ENCODE data around the gene DNM1.

Gene DNM1

DNA sequence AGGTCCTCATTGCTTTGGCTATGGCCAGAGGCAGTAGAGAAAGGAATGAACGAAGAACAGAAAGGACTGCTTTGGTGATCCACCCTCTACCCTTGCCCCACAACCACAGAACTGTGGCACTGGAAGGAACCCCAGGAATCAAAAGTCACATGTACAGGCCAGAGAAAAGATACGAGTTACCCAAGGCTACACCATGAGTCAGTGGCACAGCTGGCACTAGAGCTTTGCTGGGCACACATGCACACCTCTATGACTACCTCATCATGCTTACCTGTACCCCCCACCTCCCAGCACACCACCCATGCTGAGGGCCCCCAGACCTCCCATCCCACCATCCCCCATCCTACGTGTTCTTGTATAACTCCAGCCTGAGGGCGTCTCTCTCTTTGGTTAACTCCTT is 59.5 kb downstream of the DNM1 start:
- H4K20me1 ChIP-seq (ENCODE audit: insufficient read depth, low read length), result no peaks in the 10 kb centered on the region
- H2AFZ ChIP-seq (ENCODE audit: low read length), result no peak overlapping the region
- no peaks in the 10 kb centered on the region for H3K9me3 ChIP-seq (ENCODE audit: low read length)
- no peak overlapping the region for H3K9ac ChIP-seq (ENCODE audit: low read length)
- H3K4me1 ChIP-seq (ENCODE audit: insufficient read depth, low read length, severe bottlenecking), result no peaks in the 10 kb centered on the region
- H3K79me2 ChIP-seq (ENCODE audit: insufficient read depth, low read length), result no peaks in the 10 kb centered on the region
- no peaks in the 10 kb centered on the region for H3K27me3 ChIP-seq (ENCODE audit: insufficient read depth, low read length)
- no peaks in the 10 kb centered on the region for H3F3A ChIP-seq (ENCODE audit: insufficient read depth, low read length)
- H3K4me3 ChIP-seq (ENCODE audit: low read depth, low read length, poor library complexity, severe bottlenecking), result no peak overlapping the region
- no peak overlapping the region for H3K27ac ChIP-seq (ENCODE audit: low read depth, low read length, poor library complexity, severe bottlenecking)
- no peak overlapping the region for H3K4me2 ChIP-seq (ENCODE audit: low read length)
- peaks cover 42% of the 10 kb centered on the region; the same call in 1 of the 2 replicates for H3K36me3 ChIP-seq (ENCODE audit: insufficient read depth, low read length)
- no peaks in the 10 kb centered on the region for H3K9me2 ChIP-seq (ENCODE audit: low read depth, low read length)
- TF ChIP-seq, protein P1, sequence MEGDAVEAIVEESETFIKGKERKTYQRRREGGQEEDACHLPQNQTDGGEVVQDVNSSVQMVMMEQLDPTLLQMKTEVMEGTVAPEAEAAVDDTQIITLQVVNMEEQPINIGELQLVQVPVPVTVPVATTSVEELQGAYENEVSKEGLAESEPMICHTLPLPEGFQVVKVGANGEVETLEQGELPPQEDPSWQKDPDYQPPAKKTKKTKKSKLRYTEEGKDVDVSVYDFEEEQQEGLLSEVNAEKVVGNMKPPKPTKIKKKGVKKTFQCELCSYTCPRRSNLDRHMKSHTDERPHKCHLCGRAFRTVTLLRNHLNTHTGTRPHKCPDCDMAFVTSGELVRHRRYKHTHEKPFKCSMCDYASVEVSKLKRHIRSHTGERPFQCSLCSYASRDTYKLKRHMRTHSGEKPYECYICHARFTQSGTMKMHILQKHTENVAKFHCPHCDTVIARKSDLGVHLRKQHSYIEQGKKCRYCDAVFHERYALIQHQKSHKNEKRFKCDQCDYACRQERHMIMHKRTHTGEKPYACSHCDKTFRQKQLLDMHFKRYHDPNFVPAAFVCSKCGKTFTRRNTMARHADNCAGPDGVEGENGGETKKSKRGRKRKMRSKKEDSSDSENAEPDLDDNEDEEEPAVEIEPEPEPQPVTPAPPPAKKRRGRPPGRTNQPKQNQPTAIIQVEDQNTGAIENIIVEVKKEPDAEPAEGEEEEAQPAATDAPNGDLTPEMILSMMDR (IDR thresholded peaks at IDR 0.05; ENCODE audit: low read length), result no peak
- TF ChIP-seq EZH2 (IDR thresholded peaks at IDR 0.05; ENCODE audit: borderline replicate concordance, low read length), result no peak

DNA sequence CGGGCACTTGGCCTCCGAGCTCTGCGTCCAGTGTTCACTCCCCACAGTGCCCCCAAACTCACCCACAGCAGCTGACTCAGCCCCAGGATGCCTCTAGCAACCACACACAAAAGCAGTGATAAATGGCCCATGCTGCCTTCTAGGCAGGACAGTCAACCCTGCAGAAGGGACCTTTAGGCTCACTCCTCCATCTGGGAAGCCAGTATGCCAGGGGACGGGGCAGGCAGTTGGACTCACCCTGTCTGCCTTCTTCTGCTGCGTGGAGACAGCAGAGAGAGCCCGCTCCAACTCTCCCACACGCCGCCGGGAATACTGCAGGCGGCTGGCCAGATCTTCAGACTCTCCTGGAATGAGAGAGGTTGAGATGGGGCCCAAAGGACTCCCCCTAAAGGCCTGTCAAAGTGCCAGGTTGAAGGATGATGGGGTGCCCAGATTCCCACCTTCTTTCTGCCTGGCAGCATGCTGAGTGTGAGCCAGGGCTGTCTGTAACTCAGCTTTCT is 62.2 kb downstream of the DNM1 start:
- no peak overlapping the region for H3K9ac ChIP-seq (ENCODE audit: low read length)
- no peaks in the 10 kb centered on the region for H3K79me2 ChIP-seq (ENCODE audit: insufficient read depth, low read length)
- H2AFZ ChIP-seq (ENCODE audit: low read length), result no peak overlapping the region
- no peaks in the 10 kb centered on the region for H4K20me1 ChIP-seq (ENCODE audit: insufficient read depth, low read length)
- H3K4me3 ChIP-seq (ENCODE audit: low read depth, low read length, poor library complexity, severe bottlenecking), result no peak overlapping the region
- no peaks in the 10 kb centered on the region for H3K27me3 ChIP-seq (ENCODE audit: insufficient read depth, low read length)
- H3K4me2 ChIP-seq (ENCODE audit: low read length), result no peak overlapping the region
- H3K36me3 ChIP-seq (ENCODE audit: insufficient read depth, low read length), result peaks cover 27% of the 10 kb centered on the region; the same call in 1 of the 2 replicates
- no peaks in the 10 kb centered on the region for H3F3A ChIP-seq (ENCODE audit: insufficient read depth, low read length)
- H3K9me3 ChIP-seq (ENCODE audit: low read length), result no peaks in the 10 kb centered on the region
- no peak for TF ChIP-seq EZH2 (IDR thresholded peaks at IDR 0.05; ENCODE audit: borderline replicate concordance, low read length)
- no peaks in the 10 kb centered on the region for H3K9me2 ChIP-seq (ENCODE audit: low read depth, low read length)
- H3K27ac ChIP-seq (ENCODE audit: low read depth, low read length, poor library complexity, severe bottlenecking), result no peak overlapping the region
- H3K4me1 ChIP-seq (ENCODE audit: insufficient read depth, low read length, severe bottlenecking), result no peaks in the 10 kb centered on the region

DNA sequence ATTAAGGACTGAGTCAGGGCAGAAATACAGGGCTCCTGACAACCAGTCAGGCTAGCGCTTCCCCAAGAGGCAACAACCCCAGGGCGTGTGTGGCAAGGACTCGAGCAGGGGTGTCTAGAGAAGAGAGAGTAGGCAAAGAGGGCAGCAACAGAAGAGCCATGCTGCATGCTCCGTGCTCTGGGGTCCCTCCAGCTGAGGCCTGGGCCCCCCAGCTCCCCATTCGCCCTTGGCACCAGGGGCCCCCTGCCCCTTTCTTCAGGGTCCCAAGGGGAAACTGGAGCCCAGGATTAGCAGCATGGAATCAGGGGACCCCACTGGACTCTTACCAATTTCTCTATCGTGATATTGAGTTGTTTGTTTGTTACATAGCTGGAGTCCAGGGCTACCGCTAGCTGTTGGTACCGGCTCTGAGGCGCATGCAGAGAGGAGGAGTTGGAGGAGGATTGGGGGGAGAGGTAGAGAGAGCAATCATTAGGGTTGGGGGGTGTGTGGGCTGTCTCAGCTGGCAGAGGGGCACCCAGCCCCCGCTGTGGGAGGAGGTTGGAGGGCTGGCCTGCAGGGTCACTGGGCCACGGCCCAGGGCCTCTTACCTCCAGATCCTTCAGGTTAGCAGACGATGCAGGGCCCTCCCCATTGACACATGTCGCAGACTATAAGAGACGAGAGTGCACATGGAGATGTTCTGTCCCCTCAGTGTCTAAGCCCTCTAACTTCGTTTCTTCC is 63.9 kb downstream of the DNM1 start:
- Histone ChIP-seq H4K20me1 (ENCODE audit: insufficient read depth, low read length) (no peaks in the 10 kb centered on the region), H3K9me2 (ENCODE audit: low read depth, low read length) (no peaks in the 10 kb centered on the region), H3K9me3 (ENCODE audit: low read length) (no peaks in the 10 kb centered on the region), H2AFZ (ENCODE audit: low read length) (no peak overlapping the region), H3K4me2 (ENCODE audit: low read length) (no peak overlapping the region), H3K4me1 (ENCODE audit: insufficient read depth, low read length, severe bottlenecking) (no peaks in the 10 kb centered on the region), H3K79me2 (ENCODE audit: insufficient read depth, low read length) (no peaks in the 10 kb centered on the region), H3F3A (ENCODE audit: insufficient read depth, low read length) (no peaks in the 10 kb centered on the region), H3K27ac (ENCODE audit: low read depth, low read length, poor library complexity, severe bottlenecking) (no peak overlapping the region), H3K36me3 (ENCODE audit: insufficient read depth, low read length) (peaks cover 32% of the 10 kb centered on the region; the same call in 1 of the 2 replicates), H3K27me3 (ENCODE audit: insufficient read depth, low read length) (no peaks in the 10 kb centered on the region), H3K4me3 (ENCODE audit: low read depth, low read length, poor library complexity, severe bottlenecking) (no peak overlapping the region), H3K9ac (ENCODE audit: low read length) (no peak overlapping the region)
- TF ChIP-seq, protein P1 (IDR thresholded peaks at IDR 0.05; ENCODE audit: low read length), result no peak

DNA sequence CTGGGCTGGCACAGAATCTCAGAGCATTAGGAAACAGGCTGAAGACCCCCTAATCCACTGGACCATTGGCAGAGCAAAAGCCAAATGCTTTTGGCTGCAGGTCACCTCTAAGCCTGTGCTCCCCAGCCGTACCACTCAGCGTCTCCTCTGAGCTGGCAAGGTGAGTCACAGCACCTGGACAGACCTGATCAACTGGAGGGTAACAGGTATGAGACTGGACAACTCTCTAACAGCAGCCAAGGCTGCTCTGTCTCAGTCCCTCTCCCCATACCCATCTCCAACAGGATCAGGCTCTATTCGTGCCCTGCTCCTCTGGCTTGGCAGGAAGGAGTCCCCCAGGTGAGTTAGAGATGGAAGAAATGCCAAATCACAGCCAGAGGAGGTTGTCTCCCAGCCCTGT is 67.9 kb downstream of the DNM1 start:
- H3K4me2 ChIP-seq (ENCODE audit: low read length), result no peak overlapping the region
- peaks cover 23% of the 10 kb centered on the region; the same call in 1 of the 2 replicates for H3K36me3 ChIP-seq (ENCODE audit: insufficient read depth, low read length)

More for the DNA sequence above, 67.9 kb downstream of the DNM1 start:
- no peaks in the 10 kb centered on the region for H3F3A ChIP-seq (ENCODE audit: insufficient read depth, low read length)
- no peak overlapping the region for H3K4me3 ChIP-seq (ENCODE audit: low read depth, low read length, poor library complexity, severe bottlenecking)
- no peaks in the 10 kb centered on the region for H3K9me3 ChIP-seq (ENCODE audit: low read length)
- no peak overlapping the region for H3K27ac ChIP-seq (ENCODE audit: low read depth, low read length, poor library complexity, severe bottlenecking)
- TF ChIP-seq, protein P1 (IDR thresholded peaks at IDR 0.05; ENCODE audit: low read length), result no peak
- TF ChIP-seq EZH2 (IDR thresholded peaks at IDR 0.05; ENCODE audit: borderline replicate concordance, low read length), result no peak
- no peaks in the 10 kb centered on the region for H3K9me2 ChIP-seq (ENCODE audit: low read depth, low read length)
- H3K79me2 ChIP-seq (ENCODE audit: insufficient read depth, low read length), result no peaks in the 10 kb centered on the region
- H3K9ac ChIP-seq (ENCODE audit: low read length), result no peak overlapping the region
- no peak overlapping the region for H2AFZ ChIP-seq (ENCODE audit: low read length)
- no peaks in the 10 kb centered on the region for H3K27me3 ChIP-seq (ENCODE audit: insufficient read depth, low read length)
- H3K4me1 ChIP-seq (ENCODE audit: insufficient read depth, low read length, severe bottlenecking), result peaks cover 13% of the 10 kb centered on the region
- H4K20me1 ChIP-seq (ENCODE audit: insufficient read depth, low read length), result no peaks in the 10 kb centered on the region

All from OCI-LY1 (cell line).